Neutrophil (primary cell): ENCODE results near the gene NPPB.
A peak's percentile ranks its signal among the peaks of the same experiment; 100 is the strongest.

ENCODE experiments used
- H3K27ac ChIP-seq: fragments of 200-600 bp; sonication (generic); 2 replicates; pipeline ENCODE4 v1.5.1; 2016; ENCODE audit warnings: mild to moderate bottlenecking, moderate library complexity
- H3K27me3 ChIP-seq: fragments of 200-600 bp; sonication (generic); 2 replicates; pipeline ENCODE4 v1.6.0; 2016; ENCODE audit warnings: mild to moderate bottlenecking
- H3K36me3 ChIP-seq: fragments of 200-600 bp; sonication (generic); 2 replicates; pipeline ENCODE4 v1.5.1; 2017
- H3K4me1 ChIP-seq, 2 experiments: fragments of 200-600 bp in 1 of 2; sonication (generic) in 1 of 2; 1 replicate in 1 of 2; 2 replicates in 1 of 2; pipeline versions ENCODE4 v1.5.1 to v1.6.1; 2013 to 2016; ENCODE audit warnings: low read depth in 1 of 2, low read length in 1 of 2, mild to moderate bottlenecking in 1 of 2, moderate library complexity in 1 of 2; ENCODE audit not compliant: control insufficient read depth in 1 of 2, insufficient read depth in 1 of 2
- H3K4me3 ChIP-seq, 2 experiments: fragments of 200-600 bp in 1 of 2; sonication (generic) in 1 of 2; 1 replicate in 1 of 2; 2 replicates in 1 of 2; pipeline ENCODE4 v1.5.1; 2013 to 2016; ENCODE audit warnings: low read depth in 1 of 2, low read length in 1 of 2, mild to moderate bottlenecking in 1 of 2, moderate library complexity in 1 of 2
- H3K9me3 ChIP-seq: fragments of 200-600 bp; sonication (generic); 2 replicates; pipeline ENCODE4 v1.5.1; 2016
- CTCF ChIP-seq: fragments of 200-600 bp; sonication (generic); IDR thresholded peaks from 2 replicates; pipeline ENCODE4 v1.5.1; 2016; ENCODE audit warnings: antibody characterized with exemption

NPPB gene

GRCh38 chr1:11838349-11839272 is 20.1 kb downstream of the NPPB start:
- H3K27ac ChIP-seq = no peak overlapping the region
- no peaks in the 10 kb centered on the region for H3K9me3 ChIP-seq
- H3K4me1 ChIP-seq = peaks cover 19% of the 10 kb centered on the region in 2 experiments
- H3K4me3 ChIP-seq = no peak overlapping the region
- H3K27me3 ChIP-seq = no peaks in the 10 kb centered on the region
- H3K36me3 ChIP-seq = peaks cover 74% of the 10 kb centered on the region
- peak; percentile 92 for TF ChIP-seq CTCF

GRCh38 chr1:11837767-11838348 is 20.9 kb downstream of the NPPB start:
- TF ChIP-seq CTCF = no peak
- no peaks in the 10 kb centered on the region for H3K9me3 ChIP-seq
- no peak overlapping the region for H3K4me3 ChIP-seq
- H3K36me3 ChIP-seq = peaks cover 81% of the 10 kb centered on the region
- peaks cover 11 to 12% of the 10 kb centered on the region in 2 experiments for H3K4me1 ChIP-seq
- no peak overlapping the region for H3K27ac ChIP-seq
- H3K27me3 ChIP-seq = no peaks in the 10 kb centered on the region

- H3K9me3 ChIP-seq = no peaks in the 10 kb centered on the region
Observed at GRCh38 chr1:11836955-11837766, 21.6 kb downstream of the NPPB start.

GRCh38 chr1:11835441-11836225 is 23.1 kb downstream of the NPPB start:
- no peak overlapping the region for H3K4me3 ChIP-seq
- H3K4me1 ChIP-seq = no peaks in the 10 kb centered on the region
- no peaks in the 10 kb centered on the region for H3K27me3 ChIP-seq
- H3K36me3 ChIP-seq = peaks cover 89% of the 10 kb centered on the region
- H3K9me3 ChIP-seq = no peaks in the 10 kb centered on the region
- no peak overlapping the region for H3K27ac ChIP-seq
- TF ChIP-seq CTCF = no peak

More at GRCh38 chr1:11836955-11837766, 21.6 kb downstream of the NPPB start:
- Histone ChIP-seq H3K27ac (no peak overlapping the region), H3K4me3 (no peak overlapping the region), H3K36me3 (peaks cover 86% of the 10 kb centered on the region), H3K4me1 (peaks cover 4 to 5% of the 10 kb centered on the region in 2 experiments), H3K27me3 (no peaks in the 10 kb centered on the region)
- no peak for TF ChIP-seq CTCF

GRCh38 chr1:11833900-11834299 is 24.8 kb downstream of the NPPB start:
- Histone ChIP-seq H3K36me3 (peaks cover 89% of the 10 kb centered on the region), H3K4me1 (no peaks in the 10 kb centered on the region), H3K27me3 (no peaks in the 10 kb centered on the region), H3K9me3 (no peaks in the 10 kb centered on the region), H3K27ac (no peak overlapping the region), H3K4me3 (no peak overlapping the region)
- no peak for TF ChIP-seq CTCF
